ENCODE measurements around the gene SNX25. TPM values are rescaled to one million over a fixed set of nuclear protein-coding genes. Genes with fewer than 3 reads are reported as not detected.

Gene SNX25
- total and polyA plus RNA-seq, 2 donors (not counting 1 experiment from before 2014, with no cell fraction given) = 12.0 to 77.6 TPM

DNA sequence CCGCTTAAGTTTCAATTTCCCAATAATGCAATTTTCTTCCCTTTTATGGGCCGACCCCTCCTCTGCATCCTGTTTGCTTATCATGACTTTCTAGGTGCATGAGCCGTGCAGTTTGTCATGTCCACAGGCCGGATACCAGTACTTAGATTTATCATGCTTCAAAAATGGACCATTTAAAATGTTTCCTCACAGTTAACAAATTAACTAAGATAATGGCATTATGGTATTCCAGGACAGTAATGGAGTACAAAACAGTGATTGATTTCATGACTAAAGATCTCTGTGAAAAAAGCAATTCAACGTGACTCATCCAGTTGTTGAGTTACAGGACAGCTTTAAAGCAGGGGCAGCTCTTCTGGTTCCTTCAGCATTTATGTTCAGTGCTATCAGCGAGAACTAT is 23.0 kb downstream of the SNX25 start:
- Histone ChIP-seq H4K20me1 (ENCODE audit: control insufficient read depth, insufficient read depth, low read length, poor library complexity, severe bottlenecking) (peaks cover 49% of the 10 kb centered on the region), H3K36me3 (replicated peaks in 1 of 2; ENCODE audit: control extremely low read depth in 1 of 2, control insufficient read depth in 1 of 2, extremely low read depth in 1 of 2, insufficient read depth in 2 of 2, low read length in 1 of 2) (no peaks in the 10 kb centered on the region), H3K9me3 (ENCODE audit: control extremely low read depth in 1 of 3, control insufficient read depth in 2 of 3, insufficient read depth in 1 of 3, low read length in 2 of 3) (no peaks in the 10 kb centered on the region), H3K27ac (ENCODE audit: low read length in 2 of 2) (no peak overlapping the region), H3K4me3 (ENCODE audit: control extremely low read depth in 1 of 5, extremely low read depth in 1 of 5, insufficient read depth in 1 of 5, low read depth in 2 of 5, low read length in 4 of 5) (no peak overlapping the region), H2AFZ (ENCODE audit: insufficient read depth, low read depth, low read length, poor library complexity, severe bottlenecking) (no peak overlapping the region), H3K79me2 (ENCODE audit: control insufficient read depth, insufficient read depth, low read length) (peaks cover 97% of the 10 kb centered on the region), H3K27me3 (replicated peaks in 1 of 4; ENCODE audit: control extremely low read depth in 1 of 4, control insufficient read depth in 3 of 4, insufficient read depth in 4 of 4, low read length in 3 of 4) (no peaks in the 10 kb centered on the region), H3K4me1 (ENCODE audit: control insufficient read depth in 2 of 2, insufficient read depth in 2 of 2, low read length in 2 of 2) (peaks cover under 1 to 2% of the 10 kb centered on the region in 2 donors), H3K9ac (ENCODE audit: low read length) (no peak overlapping the region), H3K4me2 (replicated peaks; ENCODE audit: low read depth, low read length, poor library complexity, severe bottlenecking) (no peak overlapping the region)
- Mint-ChIP-seq H3K4me3 (no peak overlapping the region), H3K9me3 (ENCODE audit: insufficient read depth) (no peaks in the 10 kb centered on the region), H3K4me1 (peaks cover 31% of the 10 kb centered on the region), H3K27ac (no peak overlapping the region), H3K27me3 (no peaks in the 10 kb centered on the region)
- WGBS (ENCODE audit: insufficient coverage) = 83% methylated on average over 2 of the region's 6 CpGs
- CTCF ChIA-PET = no interaction called here
- ATAC-seq (ENCODE audit: low read depth) (no peak), DNase-seq (no peak)
- TF ChIP-seq, protein P1, sequence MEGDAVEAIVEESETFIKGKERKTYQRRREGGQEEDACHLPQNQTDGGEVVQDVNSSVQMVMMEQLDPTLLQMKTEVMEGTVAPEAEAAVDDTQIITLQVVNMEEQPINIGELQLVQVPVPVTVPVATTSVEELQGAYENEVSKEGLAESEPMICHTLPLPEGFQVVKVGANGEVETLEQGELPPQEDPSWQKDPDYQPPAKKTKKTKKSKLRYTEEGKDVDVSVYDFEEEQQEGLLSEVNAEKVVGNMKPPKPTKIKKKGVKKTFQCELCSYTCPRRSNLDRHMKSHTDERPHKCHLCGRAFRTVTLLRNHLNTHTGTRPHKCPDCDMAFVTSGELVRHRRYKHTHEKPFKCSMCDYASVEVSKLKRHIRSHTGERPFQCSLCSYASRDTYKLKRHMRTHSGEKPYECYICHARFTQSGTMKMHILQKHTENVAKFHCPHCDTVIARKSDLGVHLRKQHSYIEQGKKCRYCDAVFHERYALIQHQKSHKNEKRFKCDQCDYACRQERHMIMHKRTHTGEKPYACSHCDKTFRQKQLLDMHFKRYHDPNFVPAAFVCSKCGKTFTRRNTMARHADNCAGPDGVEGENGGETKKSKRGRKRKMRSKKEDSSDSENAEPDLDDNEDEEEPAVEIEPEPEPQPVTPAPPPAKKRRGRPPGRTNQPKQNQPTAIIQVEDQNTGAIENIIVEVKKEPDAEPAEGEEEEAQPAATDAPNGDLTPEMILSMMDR (IDR thresholded peaks at IDR 0.05) = no peak
- TF ChIP-seq EZH2 (IDR thresholded peaks at IDR 0.05; ENCODE audit: borderline replicate concordance, insufficient read depth, low read depth, low read length, poor library complexity, severe bottlenecking) = no peak
- intact Hi-C loops (cut with micrococcal nuclease) = no loop called here
- POLR2A ChIA-PET = no interaction called here

DNA sequence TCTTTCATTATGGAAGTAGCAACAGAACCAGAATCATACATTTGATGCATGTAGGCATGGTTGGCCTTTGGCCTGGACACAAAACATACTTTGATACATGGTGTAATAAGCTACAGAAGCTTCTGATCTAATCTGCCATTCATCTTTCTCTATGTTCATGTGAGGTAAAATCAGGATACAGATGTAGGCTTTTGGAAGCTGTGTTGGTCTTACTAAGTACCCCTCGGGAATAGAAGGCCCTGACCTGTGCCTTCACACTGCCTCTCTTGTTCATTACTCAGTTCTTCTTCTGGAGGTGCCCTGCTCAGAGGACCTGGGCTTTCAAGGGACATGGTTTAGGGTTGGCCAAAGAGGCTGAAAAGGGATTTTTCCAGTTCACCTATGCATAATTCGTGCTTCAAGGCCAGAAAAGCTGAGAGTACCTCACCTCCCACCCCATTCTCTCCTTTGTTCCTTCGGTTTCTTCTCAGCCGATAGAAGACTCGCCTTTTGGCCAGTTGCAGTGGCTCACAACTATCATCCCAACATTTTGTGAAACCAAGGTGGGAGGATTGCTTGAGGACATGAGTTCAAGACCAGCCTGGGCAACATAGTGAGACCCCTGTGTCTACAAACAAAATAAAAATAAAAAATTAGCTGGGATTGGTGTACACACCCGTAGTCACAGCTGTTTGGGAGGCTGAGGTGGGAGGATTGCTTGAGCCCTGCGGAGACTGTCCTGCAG is 25.9 kb downstream of the SNX25 start:
- H3K27me3 Mint-ChIP-seq = no peaks in the 10 kb centered on the region
- intact Hi-C loops (cut with micrococcal nuclease) = no loop called here
- no peak overlapping the region for H3K4me3 ChIP-seq (ENCODE audit: control extremely low read depth in 1 of 5, extremely low read depth in 1 of 5, insufficient read depth in 1 of 5, low read depth in 2 of 5, low read length in 4 of 5)
- no peak overlapping the region for H3K9ac ChIP-seq (ENCODE audit: low read length)
- no peak overlapping the region for H3K4me2 ChIP-seq (replicated peaks; ENCODE audit: low read depth, low read length, poor library complexity, severe bottlenecking)
- H3K9me3 Mint-ChIP-seq (ENCODE audit: insufficient read depth) = no peaks in the 10 kb centered on the region
- no peak for ATAC-seq (ENCODE audit: low read depth)
- H3K9me3 ChIP-seq (ENCODE audit: control extremely low read depth in 1 of 3, control insufficient read depth in 2 of 3, insufficient read depth in 1 of 3, low read length in 2 of 3) = peaks cover 0 to 2% (median 0%) of the 10 kb centered on the region in 3 donors
- ChIA-PET POLR2A (interaction anchor here (0.6 kb wide), 1 partner anchor 28 kb away, joined by 3 read pairs; no protein-coding TSS in a partner anchor), CTCF (interaction anchor here (1.1 kb wide), 1 partner anchor 19 kb away, joined by 3 read pairs; no protein-coding TSS in a partner anchor)
- no peaks in the 10 kb centered on the region for H3K36me3 ChIP-seq (replicated peaks in 1 of 2; ENCODE audit: control extremely low read depth in 1 of 2, control insufficient read depth in 1 of 2, extremely low read depth in 1 of 2, insufficient read depth in 2 of 2, low read length in 1 of 2)
- no peak overlapping the region for H3K27ac Mint-ChIP-seq
- WGBS (ENCODE audit: insufficient coverage) = 95% methylated on average over 2 of the region's 7 CpGs
- H3K27ac ChIP-seq (ENCODE audit: low read length in 2 of 2) = no peak overlapping the region
- H3K4me3 Mint-ChIP-seq = no peak overlapping the region
- H2AFZ ChIP-seq (ENCODE audit: insufficient read depth, low read depth, low read length, poor library complexity, severe bottlenecking) = no peak overlapping the region
- H3K79me2 ChIP-seq (ENCODE audit: control insufficient read depth, insufficient read depth, low read length) = peaks cover 90% of the 10 kb centered on the region
- no peak for DNase-seq
- H3K27me3 ChIP-seq (replicated peaks in 1 of 4; ENCODE audit: control extremely low read depth in 1 of 4, control insufficient read depth in 3 of 4, insufficient read depth in 4 of 4, low read length in 3 of 4) = no peaks in the 10 kb centered on the region
- TF ChIP-seq EZH2 (IDR thresholded peaks at IDR 0.05; ENCODE audit: borderline replicate concordance, insufficient read depth, low read depth, low read length, poor library complexity, severe bottlenecking) = no peak
- TF ChIP-seq, protein P1 (IDR thresholded peaks at IDR 0.05) = no peak
- H3K4me1 Mint-ChIP-seq = peaks cover 37% of the 10 kb centered on the region
- peaks cover 45% of the 10 kb centered on the region for H4K20me1 ChIP-seq (ENCODE audit: control insufficient read depth, insufficient read depth, low read length, poor library complexity, severe bottlenecking)
- H3K4me1 ChIP-seq (ENCODE audit: control insufficient read depth in 2 of 2, insufficient read depth in 2 of 2, low read length in 2 of 2) = no peaks in the 10 kb centered on the region

Data from B cell (primary cell).